HG03064 (cell line): ENCODE measurements around the gene SPOCD1.
"Not testable (repeated sequence)": the region's sequence is repeated elsewhere in the genome, so short reads cannot be mapped to it uniquely, and the experiment has no call there.

Experiments used
- ATAC-seq: cut with Tn5 transposase; IDR thresholded peaks from one replicate; pipeline ENCODE4 v1.9.1; 2021; ENCODE audit warnings: low read depth; ENCODE audit not compliant: unreplicated experiment

The SPOCD1 gene

GRCh38 chr1:31830511-31830910, 14.7 kb upstream of the SPOCD1 start:
- ATAC-seq, result no peak

GRCh38 chr1:31830065-31830464, 14.2 kb upstream of the SPOCD1 start:
- no peak for ATAC-seq

- ATAC-seq, result no peak
These were observed 13.3 kb upstream of the SPOCD1 start for GRCh38 chr1:31828926-31829690.

GRCh38 chr1:31828341-31828740, 12.5 kb upstream of the SPOCD1 start:
- no peak for ATAC-seq

- no peak for ATAC-seq
These were observed 8.0 kb upstream of the SPOCD1 start for GRCh38 chr1:31823780-31824179.

- no peak for ATAC-seq
These were observed 6.9 kb upstream of the SPOCD1 start for GRCh38 chr1:31822766-31823165.

GRCh38 chr1:31820196-31820595, 4.4 kb upstream of the SPOCD1 start:
- ATAC-seq, result not testable (repeated sequence)

GRCh38 chr1:31818206-31818605, 2.4 kb upstream of the SPOCD1 start:
- ATAC-seq, result no peak

- not testable (repeated sequence) for ATAC-seq
These were observed 1.1 kb upstream of the SPOCD1 start for GRCh38 chr1:31816947-31817346.

GRCh38 chr1:31816501-31816900, 679 bp upstream of the SPOCD1 start:
- not testable (repeated sequence) for ATAC-seq

- ATAC-seq, result no peak
These were observed 546 bp downstream of the SPOCD1 start for GRCh38 chr1:31815307-31815645.

GRCh38 chr1:31814631-31815306, 1.1 kb downstream of the SPOCD1 start:
- no peak for ATAC-seq

- ATAC-seq, result no peak
These were observed 1.7 kb downstream of the SPOCD1 start for GRCh38 chr1:31814041-31814511.

- no peak for ATAC-seq
These were observed 3.5 kb downstream of the SPOCD1 start for GRCh38 chr1:31812158-31812829.

GRCh38 chr1:31811605-31812004, 4.2 kb downstream of the SPOCD1 start:
- ATAC-seq, result no peak

GRCh38 chr1:31809698-31810097, 6.1 kb downstream of the SPOCD1 start:
- ATAC-seq, result no peak

GRCh38 chr1:31807273-31808048, 8.4 kb downstream of the SPOCD1 start:
- ATAC-seq, result no peak

GRCh38 chr1:31805318-31805717, 10.5 kb downstream of the SPOCD1 start:
- no peak for ATAC-seq

GRCh38 chr1:31804098-31804497, 11.7 kb downstream of the SPOCD1 start:
- ATAC-seq, result no peak

- ATAC-seq, result no peak
These were observed 12.2 kb downstream of the SPOCD1 start for GRCh38 chr1:31803610-31804009.
